GM23338 (cell line): Measurements from ENCODE around the gene TSFM. TPM values are rescaled to one million over a fixed set of nuclear protein-coding genes. Genes with fewer than 3 reads are reported as not detected.
"Not testable (repeated sequence)": the region's sequence is repeated elsewhere in the genome, so short reads cannot be mapped to it uniquely, and the experiment has no call there.

Experiments used
- ATAC-seq: fragments of 200-7000 bp; cut with Tn5 transposase; 3 replicates; pipeline ENCODE4 v1.9.1; 2020
- DNase-seq: peaks from one replicate; pipeline ENCODE4 v3.0.0-alpha.2; 2015; ENCODE audit warnings: low spot score
- H2AFZ ChIP-seq: fragments of 200-600 bp; sonication (generic); 2 replicates; pipeline ENCODE4 v1.8.0; 2016; ENCODE audit warnings: antibody characterized with exemption, mild to moderate bottlenecking, moderate library complexity
- H3F3A ChIP-seq: fragments of 200-600 bp; sonication (generic); replicated peaks from 2 replicates; pipeline ENCODE4 v1.8.0; 2017; ENCODE audit warnings: antibody characterized with exemption, mixed run types, low read depth
- H3K27ac ChIP-seq: fragments of 200-600 bp; sonication (generic); 2 replicates; pipeline ENCODE4 v1.6.1; 2016; ENCODE audit warnings: low read depth
- H3K27me3 ChIP-seq: fragments of 200-600 bp; sonication (generic); 2 replicates; pipeline ENCODE4 v1.8.0; 2016; ENCODE audit warnings: mild to moderate bottlenecking, mixed run types, moderate library complexity; ENCODE audit not compliant: insufficient read depth
- H3K36me3 ChIP-seq: fragments of 200-600 bp; sonication (generic); 2 replicates; pipeline ENCODE4 v1.8.0; 2016; ENCODE audit warnings: mild to moderate bottlenecking; ENCODE audit not compliant: insufficient read depth
- H3K4me1 ChIP-seq: fragments of 200-600 bp; sonication (generic); 2 replicates; pipeline ENCODE4 v1.8.0; 2016; ENCODE audit warnings: mild to moderate bottlenecking, moderate library complexity; ENCODE audit not compliant: insufficient read depth
- H3K4me2 ChIP-seq: fragments of 200-600 bp; sonication (generic); 2 replicates; pipeline ENCODE4 v1.7.1; 2017; ENCODE audit warnings: mixed run types
- H3K4me3 ChIP-seq: fragments of 200-600 bp; sonication (generic); 2 replicates; pipeline ENCODE4 v1.6.1; 2016; ENCODE audit warnings: mixed run types
- H3K79me2 ChIP-seq: fragments of 200-600 bp; sonication (generic); replicated peaks from 2 replicates; pipeline ENCODE4 v1.8.0; 2017; ENCODE audit warnings: mild to moderate bottlenecking; ENCODE audit not compliant: insufficient read depth
- H3K9me2 ChIP-seq: fragments of 200-600 bp; sonication (generic); 2 replicates; pipeline ENCODE4 v1.8.0; 2017; ENCODE audit not compliant: insufficient read depth
- H4K20me1 ChIP-seq: fragments of 200-600 bp; sonication (generic); replicated peaks from 2 replicates; pipeline ENCODE4 v1.8.0; 2017; ENCODE audit warnings: mild to moderate bottlenecking; ENCODE audit not compliant: insufficient read depth
- H3K27ac Mint-ChIP-seq: 2 replicates; pipeline ENCODE4 v1.8.0; 2020; ENCODE audit warnings: inconsistent platforms, mild to moderate bottlenecking, moderate library complexity, mixed read lengths
- H3K27me3 Mint-ChIP-seq: 3 replicates; pipeline ENCODE4 v1.8.0; 2022; ENCODE audit warnings: low read depth, mild to moderate bottlenecking, moderate library complexity, mixed read lengths, inconsistent platforms; ENCODE audit not compliant: insufficient read depth, poor library complexity
- H3K36me3 Mint-ChIP-seq: 3 replicates; pipeline ENCODE4 v1.8.0; 2021; ENCODE audit warnings: low read depth, mild to moderate bottlenecking, inconsistent platforms, moderate library complexity, mixed read lengths
- H3K4me1 Mint-ChIP-seq: 3 replicates; pipeline ENCODE4 v1.8.0; 2020; ENCODE audit warnings: mild to moderate bottlenecking, inconsistent platforms, mixed read lengths
- H3K4me3 Mint-ChIP-seq: 3 replicates; pipeline ENCODE4 v1.8.0; 2021; ENCODE audit warnings: moderate library complexity, mild to moderate bottlenecking, inconsistent platforms, mixed read lengths
- H3K9me3 Mint-ChIP-seq: 3 replicates; pipeline ENCODE4 v1.8.0; 2020; ENCODE audit warnings: moderate library complexity, mild to moderate bottlenecking, inconsistent platforms, mixed read lengths
- ETS1 ChIP-seq: IDR thresholded peaks from 2 replicates; pipeline ENCODE4 v1.6.1; 2016; ENCODE audit warnings: antibody characterized with exemption
- STAT1 ChIP-seq: IDR thresholded peaks from one replicate; pipeline ENCODE4 v1.6.1; 2016; ENCODE audit warnings: antibody characterized with exemption; ENCODE audit not compliant: unreplicated experiment
- ZNF331 ChIP-seq: fragments of 250-450 bp; sonication (Bioruptor Pico); IDR thresholded peaks from 2 replicates; pipeline ENCODE4 v1.5.0; 2020; ENCODE audit warnings: low read depth, mild to moderate bottlenecking, moderate library complexity
- ZNF462 ChIP-seq: fragments of 250-450 bp; sonication (Bioruptor Pico); IDR thresholded peaks from 2 replicates; pipeline ENCODE4 v1.5.0; 2020; ENCODE audit warnings: mild to moderate bottlenecking, moderate library complexity
- polyA plus RNA-seq: library from polyadenylated mRNA; unstranded; fragments of >200 nt; fragmentation: Nextera tagmentation; extraction: Ambion mirVana; gene quantifications from 2 replicates; pipeline ENCODE4 v1.2.1, GENCODE V29; 2016
- total RNA-seq: library from RNA; depleted of rRNA; stranded (reverse); fragments of >200 nt; shearing (Covaris generic); gene quantifications from 2 replicates; pipeline ENCODE4 v1.2.3, GENCODE V29; 2014

Gene TSFM
- total and polyA plus RNA-seq, 2 experiments from 2014 or later = 29.5 to 43.1 TPM

GRCh38 chr12:57817261-57817989 lies 34.8 kb downstream of the TSFM start:
- Mint-ChIP-seq H3K4me3 (no peak overlapping the region), H3K27me3 (peaks cover 19% of the 10 kb centered on the region), H3K9me3 (no peaks in the 10 kb centered on the region), H3K27ac (no peak overlapping the region), H3K36me3 (peaks cover 20% of the 10 kb centered on the region), H3K4me1 (peaks cover 11% of the 10 kb centered on the region)
- H3K4me3 ChIP-seq = no peak overlapping the region
- no peaks in the 10 kb centered on the region; the same call in 1 of the 2 replicates for H3K9me2 ChIP-seq
- 0 out of 2 replicates have a peak, but pooled peaks cover 5% of the 10 kb centered on the region for H3K4me1 ChIP-seq
- no peak for ATAC-seq
- H3K79me2 ChIP-seq = no peaks in the 10 kb centered on the region
- 0 out of 2 replicates have a peak overlapping the region, but pooled peaks have one; percentile 39 for H3K27ac ChIP-seq
- no peak overlapping the region for H3K4me2 ChIP-seq
- no peaks in the 10 kb centered on the region for H3K27me3 ChIP-seq
- H2AFZ ChIP-seq = no peak overlapping the region
- no peaks in the 10 kb centered on the region for H3K36me3 ChIP-seq
- H4K20me1 ChIP-seq = no peaks in the 10 kb centered on the region; the same call in 1 of the 2 replicates
- TF ChIP-seq ZNF331 (CRISPR knock-in tag) (no peak), ETS1 (no peak), ZNF462 (no peak), STAT1 (no peak)
- DNase-seq = no peak
- H3F3A ChIP-seq = peaks cover 7% of the 10 kb centered on the region; the same call in 1 of the 2 replicates

- H3K27ac ChIP-seq = 0 out of 2 replicates have a peak overlapping the region, but pooled peaks have one; percentile 39
- not testable (repeated sequence) for H2AFZ ChIP-seq, H3K4me3 Mint-ChIP-seq, H3K4me3 ChIP-seq, DNase-seq, H3K27ac Mint-ChIP-seq, H3F3A ChIP-seq, H4K20me1 ChIP-seq, H3K79me2 ChIP-seq, H3K36me3 ChIP-seq, H3K27me3 ChIP-seq, H3K4me2 ChIP-seq, H3K4me1 ChIP-seq, H3K9me2 ChIP-seq, H3K9me3 Mint-ChIP-seq, ATAC-seq
- H3K27me3 Mint-ChIP-seq = peaks cover 19% of the 10 kb centered on the region
- H3K4me1 Mint-ChIP-seq = peaks cover 11% of the 10 kb centered on the region
- peaks cover 23% of the 10 kb centered on the region for H3K36me3 Mint-ChIP-seq
Measured at GRCh38 chr12:57817990-57818331, 35.4 kb downstream of the TSFM start.

- H3K4me2 ChIP-seq, H3K27ac Mint-ChIP-seq, H2AFZ ChIP-seq, H3K4me1 Mint-ChIP-seq, H3K9me2 ChIP-seq, H3K4me3 ChIP-seq, H3K27ac ChIP-seq, H3K4me3 Mint-ChIP-seq, H3F3A ChIP-seq, H3K27me3 ChIP-seq, H4K20me1 ChIP-seq, H3K79me2 ChIP-seq, H3K9me3 Mint-ChIP-seq, H3K36me3 ChIP-seq, DNase-seq, H3K4me1 ChIP-seq, ATAC-seq: not testable (repeated sequence)
- Mint-ChIP-seq H3K36me3 (peaks cover 45% of the 10 kb centered on the region), H3K27me3 (peaks cover 18% of the 10 kb centered on the region)
Measured at GRCh38 chr12:57820119-57820518, 37.5 kb downstream of the TSFM start.

- not testable (repeated sequence) for H2AFZ ChIP-seq, H3K27ac Mint-ChIP-seq, H4K20me1 ChIP-seq, H3K9me3 Mint-ChIP-seq, H3K4me2 ChIP-seq, H3K4me3 ChIP-seq, H3K9me2 ChIP-seq, H3K27me3 ChIP-seq, H3K79me2 ChIP-seq, H3K27ac ChIP-seq, ATAC-seq, H3K4me1 ChIP-seq, H3K4me3 Mint-ChIP-seq, DNase-seq, H3F3A ChIP-seq, H3K4me1 Mint-ChIP-seq
- peaks cover 15% of the 10 kb centered on the region for H3K27me3 Mint-ChIP-seq
- H3K36me3 Mint-ChIP-seq = peaks cover 54% of the 10 kb centered on the region
- peaks cover 17% of the 10 kb centered on the region for H3K36me3 ChIP-seq
Measured at GRCh38 chr12:57821015-57821414, 38.4 kb downstream of the TSFM start.
